K562 (cell line): Measurements from ENCODE around the gene HNRNPDL. TPM values are rescaled to one million over a fixed set of nuclear protein-coding genes. Genes with fewer than 3 reads are reported as not detected.

Experiments
- BRD4 ChIP-seq: fragments of 200-600 bp; sonication (generic); IDR thresholded peaks from 2 replicates; pipeline ENCODE4 v1.6.1; 2017; ENCODE audit warnings: inconsistent platforms
- BRD9 ChIP-seq: fragments of 450-650 bp; IDR thresholded peaks from 2 replicates; pipeline ENCODE4 v1.6.1; 2018; ENCODE audit warnings: low read depth; ENCODE audit not compliant: partially characterized antibody
- EHMT2 ChIP-seq: fragments of 450-650 bp; IDR thresholded peaks from 2 replicates; pipeline ENCODE4 v1.6.1; 2018; ENCODE audit warnings: antibody characterized with exemption
- GTF2F1 ChIP-seq: IDR thresholded peaks from 2 replicates; pipeline ENCODE4 v1.6.1; 2011; ENCODE audit warnings: low read depth, low read length, improper control_type of control experiment
- HDAC3 ChIP-seq: fragments of 450-650 bp; IDR thresholded peaks from 2 replicates; pipeline ENCODE4 v1.6.1; 2018; ENCODE audit warnings: borderline replicate concordance, mild to moderate bottlenecking, moderate library complexity; ENCODE audit not compliant: partially characterized antibody
- KDM1A ChIP-seq, 2 experiments: fragments of 450-650 bp; IDR thresholded peaks; 2 replicates each; pipeline ENCODE4 v1.6.1; 2016; ENCODE audit warnings: mild to moderate bottlenecking in 2 of 2
- NFIX ChIP-seq: fragments of 250-450 bp; sonication (Bioruptor Pico); IDR thresholded peaks from 2 replicates; pipeline ENCODE4 v1.4.0; 2020; ENCODE audit warnings: low read depth, mild to moderate bottlenecking, moderate library complexity
- NONO ChIP-seq, 2 experiments: fragments of 200-400 bp in 1 of 2; fragments of 450-650 bp in 1 of 2; formaldehyde crosslinking in 1 of 2; IDR thresholded peaks; 2 replicates each; pipeline ENCODE4 v1.6.1; 2017; ENCODE audit warnings: low read depth in 2 of 2, mild to moderate bottlenecking in 2 of 2, moderate library complexity in 2 of 2, low read length in 1 of 2
- NR4A1 ChIP-seq, 2 experiments: fragments of 250-450 bp in 1 of 2; fragments of 450-650 bp in 1 of 2; sonication (Bioruptor Pico) in 1 of 2; IDR thresholded peaks; 2 replicates each; pipeline versions ENCODE4 v1.4.0 to v1.6.1; 2016 to 2020; ENCODE audit warnings: mild to moderate bottlenecking in 2 of 2, missing compliant biosample characterization in 1 of 2, missing genetic modification characterization in 1 of 2, moderate library complexity in 1 of 2
- RFX7 ChIP-seq: fragments of 250-450 bp; sonication (Bioruptor Pico); IDR thresholded peaks from 2 replicates; pipeline ENCODE4 v1.5.1; 2021; ENCODE audit warnings: mild to moderate bottlenecking
- SRSF1 ChIP-seq: fragments of 200-400 bp; formaldehyde crosslinking; IDR thresholded peaks from 2 replicates; pipeline ENCODE4 v1.6.1; 2017; ENCODE audit warnings: mild to moderate bottlenecking, low read depth, low read length, moderate library complexity
- TARDBP ChIP-seq: fragments of 450-650 bp; IDR thresholded peaks from 2 replicates; pipeline ENCODE4 v1.6.1; 2016
- YY1 ChIP-seq, 3 experiments: IDR thresholded peaks; 2 replicates each; pipeline ENCODE4 v1.6.1; 2011; ENCODE audit warnings: low read length in 2 of 3, mild to moderate bottlenecking in 2 of 3, moderate library complexity in 2 of 3, borderline replicate concordance in 1 of 3, control low read depth in 1 of 3, low read depth in 1 of 3; ENCODE audit not compliant: insufficient read depth in 3 of 3, insufficient replicate concordance in 2 of 3, control insufficient read depth in 1 of 3, insufficient read length in 1 of 3; ENCODE audit errors: extremely low read depth in 1 of 3
- ZNF589 ChIP-seq: fragments of 200-800 bp; sonication (Bioruptor generic); IDR thresholded peaks from 2 replicates; pipeline ENCODE4 v1.6.1; 2016; ENCODE audit warnings: low read depth, missing genetic modification characterization, missing compliant biosample characterization
- ZNF785 ChIP-seq: fragments of 250-450 bp; sonication (Bioruptor Pico); IDR thresholded peaks from 2 replicates; pipeline ENCODE4 v1.4.0; 2020; ENCODE audit warnings: mild to moderate bottlenecking
- polyA plus RNA-seq, 8 experiments: library from polyadenylated mRNA; depleted of rRNA in 4 of 8; stranded (reverse) in 5 of 8; unstranded in 3 of 8; fragments of >200 nt; fragmentation: Nextera tagmentation in 2 of 8; fragmentation: Illumina TruSeq in 1 of 8; extraction: Ambion mirVana in 2 of 8; extraction: Trizol in 1 of 8; gene quantifications; 2 replicates each; pipeline versions ENCODE4 v1.2.1 to v1.2.3, GENCODE V29; 2011 to 2014; ENCODE audit warnings: inconsistent platforms in 1 of 8, missing spikeins in 1 of 8
- total RNA-seq, 7 experiments: library from RNA; depleted of rRNA in 6 of 7; stranded (reverse); fragments of >200 nt in 6 of 7; fragmentation: Illumina TruSeq in 2 of 7; extraction: Trizol in 2 of 7; gene quantifications; 2 replicates each; pipeline versions ENCODE4 v1.2.1 to v1.2.3, GENCODE V29; 2011 to 2021; ENCODE audit warnings: low replicate concordance in 1 of 7
- TF ChIP-seq, protein P1 (sequence below): fragments of 200-800 bp; sonication (Bioruptor generic); IDR thresholded peaks from 2 replicates; pipeline ENCODE4 v1.6.1; 2017; ENCODE audit warnings: missing genetic modification characterization, missing compliant biosample characterization
- TF ChIP-seq, protein P2 (sequence below), 2 experiments: fragments of 250-450 bp in 1 of 2; fragments of 450-650 bp in 1 of 2; sonication (Bioruptor Pico) in 1 of 2; IDR thresholded peaks; 2 replicates each; pipeline versions ENCODE4 v1.6.1 to v1.8.0; 2016 to 2021; ENCODE audit warnings: mild to moderate bottlenecking in 2 of 2, moderate library complexity in 2 of 2, missing compliant biosample characterization in 1 of 2, missing genetic modification characterization in 1 of 2
- TF ChIP-seq, protein P3 (sequence below): conservative IDR thresholded peaks from 2 replicates; pipeline ENCODE4 v1.6.1; 2011; ENCODE audit warnings: low read depth, mild to moderate bottlenecking, low read length; ENCODE audit not compliant: control insufficient read depth
- TF ChIP-seq, protein P4 (sequence below): sonication (generic); formaldehyde crosslinking; IDR thresholded peaks from 2 replicates; pipeline ENCODE4 v1.8.1; 2022; ENCODE audit warnings: missing genetic modification reagents
- TF ChIP-seq, protein P5 (sequence below): fragments of 250-450 bp; sonication (Bioruptor Pico); IDR thresholded peaks from 2 replicates; pipeline ENCODE4 v1.5.0; 2020; ENCODE audit warnings: mild to moderate bottlenecking, borderline replicate concordance

Gene HNRNPDL
- total and polyA plus RNA-seq, 9 of the 15 experiments (the other 6 are each of a cell fraction or from before 2014, with no cell fraction given) = 243 to 652 (median 351) TPM

DNA sequence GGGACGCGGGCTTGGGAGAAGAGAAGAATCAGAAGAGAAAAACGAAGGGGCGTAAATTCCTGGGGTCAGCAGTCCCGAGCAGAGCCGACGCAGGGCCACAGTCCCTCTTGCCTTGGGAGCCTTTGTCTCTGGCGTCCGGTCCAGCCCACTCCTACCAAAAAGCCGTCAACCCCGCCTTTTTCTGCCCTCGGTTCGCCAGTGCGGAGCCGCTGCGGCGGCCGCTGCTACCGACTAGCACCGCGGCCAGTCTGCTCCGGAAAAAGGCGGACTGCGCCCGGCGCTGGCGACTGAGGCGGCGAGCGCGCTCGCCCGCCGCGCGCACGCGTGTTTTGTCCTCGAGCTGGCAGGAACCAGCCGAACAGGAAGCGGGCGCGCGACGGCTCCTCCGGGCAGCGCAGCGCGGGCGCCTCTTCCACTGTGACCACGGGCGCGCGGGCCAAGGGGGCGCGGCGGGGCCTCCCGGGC is 502 bp downstream of the HNRNPDL start (continued):
- TF ChIP-seq YY1 (IDR thresholded peaks at IDR 0.05; ENCODE audit: borderline replicate concordance in 1 of 3, control insufficient read depth in 1 of 3, extremely low read depth in 1 of 3, insufficient read depth in 3 of 3, insufficient read length in 1 of 3, insufficient replicate concordance in 2 of 3, low read depth in 1 of 3, low read length in 2 of 3) (no peak), TARDBP (no peak), HDAC3 (no peak), BRD9 (peak; percentile 48), KDM1A (IDR thresholded peaks at IDR 0.05) (no peak), NONO (IDR thresholded peaks at IDR 0.05; ENCODE audit: low read depth in 2 of 2, low read length in 1 of 2) (peak in 1 of 2 experiments; percentile 28; a peak in 2 of 4 replicates), BRD4 (0 out of 2 replicates have a peak, but pooled peaks have one; percentile 77), ZNF589 (CRISPR knock-in tag) (peak; percentile 87), GTF2F1 (no peak; the same call in 1 of the 2 replicates), NFIX (no peak), NR4A1 (CRISPR knock-in tag; IDR thresholded peaks at IDR 0.05) (no peak), NR4A1 (tag; IDR thresholded peaks at IDR 0.05) (0 out of 2 replicates have a peak, but pooled peaks have one; percentile 11), SRSF1 (0 out of 2 replicates have a peak, but pooled peaks have one; percentile 5), EHMT2 (no peak), ZNF785 (CRISPR knock-in tag) (no peak), RFX7 (CRISPR knock-in tag) (no peak)
- TF ChIP-seq, protein P1, sequence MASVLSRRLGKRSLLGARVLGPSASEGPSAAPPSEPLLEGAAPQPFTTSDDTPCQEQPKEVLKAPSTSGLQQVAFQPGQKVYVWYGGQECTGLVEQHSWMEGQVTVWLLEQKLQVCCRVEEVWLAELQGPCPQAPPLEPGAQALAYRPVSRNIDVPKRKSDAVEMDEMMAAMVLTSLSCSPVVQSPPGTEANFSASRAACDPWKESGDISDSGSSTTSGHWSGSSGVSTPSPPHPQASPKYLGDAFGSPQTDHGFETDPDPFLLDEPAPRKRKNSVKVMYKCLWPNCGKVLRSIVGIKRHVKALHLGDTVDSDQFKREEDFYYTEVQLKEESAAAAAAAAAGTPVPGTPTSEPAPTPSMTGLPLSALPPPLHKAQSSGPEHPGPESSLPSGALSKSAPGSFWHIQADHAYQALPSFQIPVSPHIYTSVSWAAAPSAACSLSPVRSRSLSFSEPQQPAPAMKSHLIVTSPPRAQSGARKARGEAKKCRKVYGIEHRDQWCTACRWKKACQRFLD = 0 out of 2 replicates have a peak, but pooled peaks have one; percentile 73
- TF ChIP-seq, protein P2, sequence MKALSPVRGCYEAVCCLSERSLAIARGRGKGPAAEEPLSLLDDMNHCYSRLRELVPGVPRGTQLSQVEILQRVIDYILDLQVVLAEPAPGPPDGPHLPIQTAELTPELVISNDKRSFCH (CRISPR knock-in tag; IDR thresholded peaks at IDR 0.05) = no peak
- TF ChIP-seq, protein P2 (tag; IDR thresholded peaks at IDR 0.05) = 0 out of 2 replicates have a peak, but pooled peaks have one; percentile 22
- TF ChIP-seq, protein P3, sequence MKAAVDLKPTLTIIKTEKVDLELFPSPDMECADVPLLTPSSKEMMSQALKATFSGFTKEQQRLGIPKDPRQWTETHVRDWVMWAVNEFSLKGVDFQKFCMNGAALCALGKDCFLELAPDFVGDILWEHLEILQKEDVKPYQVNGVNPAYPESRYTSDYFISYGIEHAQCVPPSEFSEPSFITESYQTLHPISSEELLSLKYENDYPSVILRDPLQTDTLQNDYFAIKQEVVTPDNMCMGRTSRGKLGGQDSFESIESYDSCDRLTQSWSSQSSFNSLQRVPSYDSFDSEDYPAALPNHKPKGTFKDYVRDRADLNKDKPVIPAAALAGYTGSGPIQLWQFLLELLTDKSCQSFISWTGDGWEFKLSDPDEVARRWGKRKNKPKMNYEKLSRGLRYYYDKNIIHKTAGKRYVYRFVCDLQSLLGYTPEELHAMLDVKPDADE = peak; percentile 13; the same call in 1 of the 2 replicates
- TF ChIP-seq, protein P4, sequence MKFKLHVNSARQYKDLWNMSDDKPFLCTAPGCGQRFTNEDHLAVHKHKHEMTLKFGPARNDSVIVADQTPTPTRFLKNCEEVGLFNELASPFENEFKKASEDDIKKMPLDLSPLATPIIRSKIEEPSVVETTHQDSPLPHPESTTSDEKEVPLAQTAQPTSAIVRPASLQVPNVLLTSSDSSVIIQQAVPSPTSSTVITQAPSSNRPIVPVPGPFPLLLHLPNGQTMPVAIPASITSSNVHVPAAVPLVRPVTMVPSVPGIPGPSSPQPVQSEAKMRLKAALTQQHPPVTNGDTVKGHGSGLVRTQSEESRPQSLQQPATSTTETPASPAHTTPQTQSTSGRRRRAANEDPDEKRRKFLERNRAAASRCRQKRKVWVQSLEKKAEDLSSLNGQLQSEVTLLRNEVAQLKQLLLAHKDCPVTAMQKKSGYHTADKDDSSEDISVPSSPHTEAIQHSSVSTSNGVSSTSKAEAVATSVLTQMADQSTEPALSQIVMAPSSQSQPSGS (CRISPR knock-in tag) = peak; percentile 72
- TF ChIP-seq, protein P5, sequence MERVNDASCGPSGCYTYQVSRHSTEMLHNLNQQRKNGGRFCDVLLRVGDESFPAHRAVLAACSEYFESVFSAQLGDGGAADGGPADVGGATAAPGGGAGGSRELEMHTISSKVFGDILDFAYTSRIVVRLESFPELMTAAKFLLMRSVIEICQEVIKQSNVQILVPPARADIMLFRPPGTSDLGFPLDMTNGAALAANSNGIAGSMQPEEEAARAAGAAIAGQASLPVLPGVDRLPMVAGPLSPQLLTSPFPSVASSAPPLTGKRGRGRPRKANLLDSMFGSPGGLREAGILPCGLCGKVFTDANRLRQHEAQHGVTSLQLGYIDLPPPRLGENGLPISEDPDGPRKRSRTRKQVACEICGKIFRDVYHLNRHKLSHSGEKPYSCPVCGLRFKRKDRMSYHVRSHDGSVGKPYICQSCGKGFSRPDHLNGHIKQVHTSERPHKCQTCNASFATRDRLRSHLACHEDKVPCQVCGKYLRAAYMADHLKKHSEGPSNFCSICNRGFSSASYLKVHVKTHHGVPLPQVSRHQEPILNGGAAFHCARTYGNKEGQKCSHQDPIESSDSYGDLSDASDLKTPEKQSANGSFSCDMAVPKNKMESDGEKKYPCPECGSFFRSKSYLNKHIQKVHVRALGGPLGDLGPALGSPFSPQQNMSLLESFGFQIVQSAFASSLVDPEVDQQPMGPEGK (CRISPR knock-in tag) = 0 out of 2 replicates have a peak, but pooled peaks have one; percentile 34
